ENCODE data around the gene WDR82.

The WDR82 gene

GRCh38 chr3:52297242-52298148 lies 19.0 kb upstream of the WDR82 start:
- H3K4me2 ChIP-seq (ENCODE audit: low read length): peak overlapping the region; percentile 26; the same call in 1 of the 2 replicates
- no peaks in the 10 kb centered on the region for H3K9me3 ChIP-seq (ENCODE audit: insufficient read depth, low read length)
- H3K9ac ChIP-seq (ENCODE audit: low read length): no peak overlapping the region
- no peak for TF ChIP-seq EZH2phosphoT487 (IDR thresholded peaks at IDR 0.05; ENCODE audit: low read depth)
- TF ChIP-seq CTCF (IDR thresholded peaks at IDR 0.05; ENCODE audit: low read depth, low read length): no peak
- no peaks in the 10 kb centered on the region for H3K79me2 ChIP-seq (ENCODE audit: low read length)
- no peak overlapping the region for H3K4me3 ChIP-seq (ENCODE audit: low read length)
- H3K36me3 ChIP-seq (replicated peaks; ENCODE audit: low read depth, low read length): no peaks in the 10 kb centered on the region
- H3K27me3 ChIP-seq (ENCODE audit: low read depth, low read length): no peaks in the 10 kb centered on the region
- H3K27ac ChIP-seq (ENCODE audit: low read length): no peak overlapping the region
- no peaks in the 10 kb centered on the region for H4K20me1 ChIP-seq (ENCODE audit: insufficient read depth, low read length)
- no peak overlapping the region for H2AFZ ChIP-seq (ENCODE audit: low read depth, low read length)
- peaks cover 26% of the 10 kb centered on the region for H3K4me1 ChIP-seq (ENCODE audit: low read length)

GRCh38 chr3:52295671-52296208 lies 17.3 kb upstream of the WDR82 start:
- Histone ChIP-seq H4K20me1 (ENCODE audit: insufficient read depth, low read length) (no peaks in the 10 kb centered on the region), H2AFZ (ENCODE audit: low read depth, low read length) (no peak overlapping the region), H3K36me3 (replicated peaks; ENCODE audit: low read depth, low read length) (no peaks in the 10 kb centered on the region), H3K9me3 (ENCODE audit: insufficient read depth, low read length) (no peaks in the 10 kb centered on the region), H3K4me2 (ENCODE audit: low read length) (no peak overlapping the region), H3K27me3 (ENCODE audit: low read depth, low read length) (no peaks in the 10 kb centered on the region), H3K4me1 (ENCODE audit: low read length) (peaks cover 25% of the 10 kb centered on the region), H3K27ac (ENCODE audit: low read length) (no peak overlapping the region), H3K4me3 (ENCODE audit: low read length) (no peak overlapping the region), H3K9ac (ENCODE audit: low read length) (no peak overlapping the region), H3K79me2 (ENCODE audit: low read length) (no peaks in the 10 kb centered on the region)
- TF ChIP-seq CTCF (IDR thresholded peaks at IDR 0.05; ENCODE audit: low read depth, low read length): no peak
- no peak for TF ChIP-seq EZH2phosphoT487 (IDR thresholded peaks at IDR 0.05; ENCODE audit: low read depth)

- H3K4me2 ChIP-seq (ENCODE audit: low read length): no peak overlapping the region
- TF ChIP-seq CTCF (IDR thresholded peaks at IDR 0.05; ENCODE audit: low read depth, low read length) (no peak), EZH2phosphoT487 (IDR thresholded peaks at IDR 0.05; ENCODE audit: low read depth) (no peak)
- no peak overlapping the region for H3K4me3 ChIP-seq (ENCODE audit: low read length)
- H4K20me1 ChIP-seq (ENCODE audit: insufficient read depth, low read length): no peaks in the 10 kb centered on the region
- no peaks in the 10 kb centered on the region for H3K27me3 ChIP-seq (ENCODE audit: low read depth, low read length)
- H3K36me3 ChIP-seq (replicated peaks; ENCODE audit: low read depth, low read length): no peaks in the 10 kb centered on the region
- no peak overlapping the region for H3K9ac ChIP-seq (ENCODE audit: low read length)
- no peaks in the 10 kb centered on the region for H3K79me2 ChIP-seq (ENCODE audit: low read length)
- no peak overlapping the region for H3K27ac ChIP-seq (ENCODE audit: low read length)
- H3K9me3 ChIP-seq (ENCODE audit: insufficient read depth, low read length): no peaks in the 10 kb centered on the region
- H3K4me1 ChIP-seq (ENCODE audit: low read length): peaks cover 13% of the 10 kb centered on the region
- no peak overlapping the region for H2AFZ ChIP-seq (ENCODE audit: low read depth, low read length)
Observed at GRCh38 chr3:52294320-52295150, 16.1 kb upstream of the WDR82 start.
